IPS-20b (cell line): Measurements from ENCODE around the gene SUN5.
"Not testable (repeated sequence)": the region's sequence is repeated elsewhere in the genome, so short reads cannot be mapped to it uniquely, and the experiment has no call there.

Experiments used
- H3K27ac ChIP-seq: one replicate; pipeline ENCODE4 v1.5.1; 2013; ENCODE audit warnings: low read length
- H3K27me3 ChIP-seq: 2 replicates; pipeline ENCODE4 v1.6.1; 2013; ENCODE audit warnings: mild to moderate bottlenecking, low read length, inconsistent platforms; ENCODE audit not compliant: insufficient read depth
- H3K36me3 ChIP-seq: 2 replicates; pipeline ENCODE4 v1.6.1; 2013; ENCODE audit warnings: low read depth, mild to moderate bottlenecking, inconsistent platforms, low read length, moderate library complexity; ENCODE audit not compliant: insufficient read depth
- H3K4me1 ChIP-seq: 2 replicates; pipeline ENCODE4 v1.6.1; 2013; ENCODE audit warnings: mild to moderate bottlenecking, control low read depth, inconsistent platforms, low read length, moderate library complexity; ENCODE audit not compliant: insufficient read depth
- H3K4me3 ChIP-seq: 2 replicates; pipeline ENCODE4 v1.5.1; 2013; ENCODE audit warnings: mild to moderate bottlenecking, low read length, inconsistent platforms
- H3K9ac ChIP-seq: 2 replicates; pipeline ENCODE4 v1.6.1; 2013; ENCODE audit warnings: low read depth, mild to moderate bottlenecking, inconsistent platforms, low read length, moderate library complexity
- H3K9me3 ChIP-seq: 2 replicates; pipeline ENCODE4 v1.6.1; 2013; ENCODE audit warnings: mild to moderate bottlenecking, low read depth, low read length, inconsistent platforms; ENCODE audit not compliant: insufficient read depth

Gene SUN5

GRCh38 chr20:32960849-32961731 lies 43.1 kb downstream of the SUN5 start:
- H3K4me3 ChIP-seq, result no peak overlapping the region
- no peak overlapping the region for H3K9ac ChIP-seq
- no peak overlapping the region for H3K27ac ChIP-seq
- H3K9me3 ChIP-seq, result peaks cover 12% of the 10 kb centered on the region; the same call in 1 of the 2 replicates
- H3K4me1 ChIP-seq, result no peaks in the 10 kb centered on the region
- no peaks in the 10 kb centered on the region for H3K36me3 ChIP-seq
- H3K27me3 ChIP-seq, result no peaks in the 10 kb centered on the region

- no peaks in the 10 kb centered on the region for H3K4me1 ChIP-seq
- H3K27ac ChIP-seq, result no peak overlapping the region
- H3K9me3 ChIP-seq, result peaks cover 12% of the 10 kb centered on the region; the same call in 1 of the 2 replicates
- no peak overlapping the region for H3K4me3 ChIP-seq
- no peaks in the 10 kb centered on the region for H3K27me3 ChIP-seq
- no peak overlapping the region for H3K9ac ChIP-seq
- H3K36me3 ChIP-seq, result no peaks in the 10 kb centered on the region
Measured at GRCh38 chr20:32960222-32960518, 44.1 kb downstream of the SUN5 start.

DNA sequence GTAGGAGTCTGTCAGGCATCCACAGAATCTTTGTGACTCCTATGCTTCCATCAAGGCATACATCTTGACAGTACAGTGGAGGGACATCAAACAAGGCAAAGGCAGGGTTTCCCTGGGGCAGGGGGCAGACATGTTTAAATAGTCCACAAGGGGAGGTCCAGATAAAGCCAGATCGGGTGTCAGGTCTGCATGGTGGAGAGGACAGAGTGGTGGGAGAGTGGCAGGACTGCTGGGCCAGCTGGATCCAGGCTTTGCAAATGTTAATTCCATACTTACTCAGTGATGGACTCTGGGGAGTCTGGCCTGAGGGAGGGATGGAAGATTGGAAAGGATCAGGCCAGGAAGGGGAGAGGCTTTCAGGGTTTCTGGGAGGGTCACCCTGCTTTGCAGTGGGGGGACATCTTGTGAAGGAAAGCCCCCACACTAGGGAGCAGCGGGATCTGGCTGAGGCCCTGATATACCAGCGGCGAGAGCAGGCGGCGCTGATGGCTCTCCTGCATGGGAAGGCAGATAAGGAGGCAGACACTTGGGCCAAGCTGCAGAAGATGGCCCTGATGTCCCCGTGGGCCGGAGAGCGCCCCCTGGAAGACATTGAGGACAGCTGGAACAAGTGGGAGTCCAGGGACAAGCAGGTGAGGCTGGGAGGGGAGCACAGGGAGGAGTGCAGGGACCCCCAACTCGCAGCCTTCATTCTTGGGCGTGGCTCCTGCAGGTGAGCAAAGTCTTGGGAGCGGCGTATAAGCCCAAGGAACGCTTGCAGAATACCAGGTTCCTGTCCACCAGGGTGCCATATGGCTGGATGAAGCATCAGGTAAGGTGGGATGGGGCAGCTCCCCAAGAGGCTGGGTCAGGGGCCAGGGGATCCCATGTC lies 44.6 kb downstream of the SUN5 start:
- Histone ChIP-seq H3K9me3 (peaks cover 12% of the 10 kb centered on the region; the same call in 1 of the 2 replicates), H3K9ac (no peak overlapping the region), H3K36me3 (no peaks in the 10 kb centered on the region), H3K4me1 (no peaks in the 10 kb centered on the region), H3K27ac (no peak overlapping the region), H3K4me3 (no peak overlapping the region), H3K27me3 (no peaks in the 10 kb centered on the region)

DNA sequence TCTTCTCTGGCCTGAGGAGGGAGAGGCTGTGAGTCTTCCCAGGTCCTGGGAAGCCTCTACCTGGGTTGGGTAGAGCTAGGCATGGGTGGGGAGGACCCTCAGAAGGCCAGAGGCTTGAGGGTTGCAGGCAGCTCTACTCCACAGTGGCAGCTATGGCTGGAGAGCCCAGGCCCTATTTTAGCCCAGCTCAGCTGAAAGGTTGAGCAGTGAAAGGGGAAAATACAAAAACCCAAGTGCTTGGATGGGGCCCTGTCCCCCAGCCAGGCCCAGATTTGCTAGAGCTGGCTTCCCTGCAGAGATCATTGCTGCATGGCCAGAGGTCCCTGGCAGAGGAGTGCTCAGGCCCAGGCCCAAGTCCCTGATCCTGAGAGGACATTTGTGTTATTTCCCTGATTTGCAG lies 45.7 kb downstream of the SUN5 start:
- H3K36me3 ChIP-seq, result no peaks in the 10 kb centered on the region
- peaks cover 9% of the 10 kb centered on the region for H3K27me3 ChIP-seq
- H3K4me3 ChIP-seq, result no peak overlapping the region
- H3K27ac ChIP-seq, result no peak overlapping the region
- H3K9me3 ChIP-seq, result peaks cover 12% of the 10 kb centered on the region; the same call in 1 of the 2 replicates
- H3K9ac ChIP-seq, result no peak overlapping the region
- H3K4me1 ChIP-seq, result no peaks in the 10 kb centered on the region

DNA sequence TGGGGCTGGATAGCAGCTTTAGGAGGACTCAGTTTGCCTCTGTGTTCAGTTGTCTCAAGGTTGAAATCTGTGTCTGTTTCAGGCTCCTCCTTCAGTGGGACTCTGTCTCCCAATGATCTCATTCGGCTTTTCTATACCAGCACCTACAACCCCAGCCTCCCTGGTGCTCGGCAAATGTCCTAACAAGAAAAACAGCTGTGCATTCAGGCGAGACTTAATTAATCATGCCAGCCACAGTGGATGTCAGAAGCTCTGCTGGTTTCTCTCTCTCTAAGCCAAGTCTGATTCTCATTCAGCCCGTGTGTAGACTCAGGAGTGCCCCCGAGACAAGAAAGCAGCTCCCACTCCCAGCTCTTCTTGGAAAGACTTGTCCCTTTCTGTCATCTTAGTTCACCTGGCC lies 46.8 kb downstream of the SUN5 start:
- H3K27me3 ChIP-seq, result peaks cover 20% of the 10 kb centered on the region
- no peaks in the 10 kb centered on the region for H3K36me3 ChIP-seq
- peaks cover 12% of the 10 kb centered on the region; the same call in 1 of the 2 replicates for H3K9me3 ChIP-seq
- H3K4me1 ChIP-seq, result no peaks in the 10 kb centered on the region
- no peak overlapping the region for H3K4me3 ChIP-seq
- no peak overlapping the region for H3K27ac ChIP-seq
- H3K9ac ChIP-seq, result no peak overlapping the region

DNA sequence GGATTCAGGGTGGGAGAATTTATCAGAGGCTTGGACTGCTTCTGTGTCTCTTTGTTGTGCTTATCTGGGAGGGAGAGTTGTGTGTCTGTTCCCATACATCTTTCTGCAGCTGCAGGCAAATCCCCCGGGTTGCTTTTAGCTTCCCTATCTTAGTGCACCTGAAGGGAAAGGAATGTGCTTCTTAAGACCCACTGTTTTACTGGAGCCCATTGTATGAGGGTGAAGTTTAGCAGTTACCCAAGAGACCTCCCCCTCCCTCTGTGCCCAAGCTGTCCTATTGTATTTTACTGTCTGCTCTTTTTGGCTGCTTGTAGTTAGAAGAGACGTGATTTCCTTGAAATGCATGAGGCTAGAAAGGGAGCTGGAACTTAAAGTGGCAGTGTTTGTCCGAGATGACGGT lies 53.7 kb downstream of the SUN5 start:
- not testable (repeated sequence) for H3K9ac ChIP-seq, H3K4me3 ChIP-seq, H3K36me3 ChIP-seq, H3K27ac ChIP-seq, H3K4me1 ChIP-seq, H3K9me3 ChIP-seq
- H3K27me3 ChIP-seq, result peaks cover 86% of the 10 kb centered on the region

DNA sequence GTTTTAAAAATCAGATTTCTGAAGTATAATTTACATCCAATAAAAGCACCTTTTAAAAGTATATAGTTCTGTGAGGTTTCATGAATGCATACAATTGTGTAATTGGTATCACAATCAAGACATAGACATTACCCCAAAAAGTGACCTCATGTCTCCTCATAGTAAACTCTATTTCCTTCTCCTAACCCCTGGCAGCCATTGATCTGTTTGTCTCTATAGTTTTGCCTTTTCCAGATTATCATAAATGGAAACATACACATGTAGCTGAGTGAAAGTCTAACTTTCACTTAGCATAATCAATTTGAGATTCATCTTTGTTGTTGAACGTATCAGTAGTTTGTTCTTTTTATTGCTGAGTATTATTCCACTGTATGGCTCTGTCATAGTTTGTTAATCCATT lies 57.6 kb downstream of the SUN5 start:
- peaks cover 57% of the 10 kb centered on the region for H3K27me3 ChIP-seq
- no peaks in the 10 kb centered on the region for H3K4me1 ChIP-seq
- no peaks in the 10 kb centered on the region for H3K36me3 ChIP-seq
- no peak overlapping the region for H3K9ac ChIP-seq
- H3K4me3 ChIP-seq, result no peak overlapping the region
- no peak overlapping the region for H3K27ac ChIP-seq
- H3K9me3 ChIP-seq, result no peaks in the 10 kb centered on the region

GRCh38 chr20:32945710-32946221 lies 58.5 kb downstream of the SUN5 start:
- H3K36me3 ChIP-seq, result no peaks in the 10 kb centered on the region
- H3K4me1 ChIP-seq, result no peaks in the 10 kb centered on the region
- H3K27ac ChIP-seq, result no peak overlapping the region
- no peak overlapping the region for H3K4me3 ChIP-seq
- H3K9ac ChIP-seq, result no peak overlapping the region
- no peaks in the 10 kb centered on the region for H3K9me3 ChIP-seq
- H3K27me3 ChIP-seq, result peaks cover 49% of the 10 kb centered on the region

DNA sequence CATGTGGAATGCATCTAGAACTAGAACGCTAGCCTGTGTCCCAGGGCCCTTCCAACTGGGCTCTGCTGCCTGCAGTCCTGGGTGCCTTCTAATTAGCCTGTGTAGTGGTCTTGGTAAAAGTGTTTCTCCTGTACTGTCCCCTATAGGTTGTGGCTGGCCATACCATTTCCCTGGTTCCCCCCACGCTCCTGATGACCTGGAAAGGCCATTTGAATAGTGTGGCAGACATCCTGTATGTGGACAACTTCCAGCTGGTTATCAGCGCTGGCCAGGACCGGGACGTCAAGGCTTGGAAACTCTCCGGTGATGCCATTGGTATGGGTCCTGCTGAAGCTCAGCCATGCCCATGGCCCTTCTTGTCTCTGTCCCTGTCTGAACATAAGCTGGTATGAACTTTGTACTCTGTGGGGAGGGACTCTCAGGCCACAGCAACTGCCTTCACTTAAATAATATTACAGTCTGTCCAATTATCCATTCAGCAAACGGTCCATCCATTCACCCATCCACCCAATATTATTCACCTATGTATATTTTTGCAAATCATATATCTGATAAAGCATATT lies 60.7 kb downstream of the SUN5 start:
- Histone ChIP-seq H3K9ac (no peak overlapping the region), H3K27me3 (peaks cover 27% of the 10 kb centered on the region)

DNA sequence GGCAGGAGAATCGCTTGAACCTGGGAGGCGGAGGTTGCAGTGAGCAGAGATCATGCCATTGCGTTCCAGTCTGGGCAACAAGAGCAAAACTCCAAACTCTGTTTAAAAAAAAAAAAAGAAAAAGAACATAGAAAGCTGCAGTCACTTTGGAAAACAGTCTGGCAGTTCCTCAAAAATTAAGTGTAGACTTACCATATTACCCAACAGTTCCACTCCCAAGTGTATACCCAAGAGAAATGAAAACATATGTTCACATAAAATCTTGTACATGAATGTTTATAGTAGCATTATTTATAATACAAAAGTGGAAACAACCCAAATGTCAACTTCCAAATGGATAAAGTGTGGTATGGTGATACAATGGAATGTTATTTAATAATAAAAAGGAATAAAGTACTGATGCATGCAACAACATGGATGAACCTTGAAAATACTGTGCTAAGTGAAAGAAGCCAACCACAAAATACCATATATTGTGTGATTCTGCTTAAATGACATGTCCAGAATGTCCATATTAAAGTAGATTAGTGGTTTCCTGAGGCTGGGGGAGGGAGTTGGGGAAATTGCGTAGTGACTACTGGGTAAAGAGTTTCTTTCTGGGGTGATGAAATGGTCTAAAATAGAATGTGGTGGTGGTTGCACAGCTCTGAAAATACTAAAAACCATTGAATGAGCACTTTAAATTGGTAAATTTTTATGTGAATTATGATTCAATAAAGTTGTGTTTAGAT lies 62.9 kb downstream of the SUN5 start:
- peaks cover 6% of the 10 kb centered on the region; the same call in 1 of the 2 replicates for H3K27me3 ChIP-seq
- no peaks in the 10 kb centered on the region for H3K36me3 ChIP-seq
- no peak overlapping the region for H3K9ac ChIP-seq
- H3K4me1 ChIP-seq, result no peaks in the 10 kb centered on the region
- H3K27ac ChIP-seq, result no peak overlapping the region
- no peak overlapping the region for H3K4me3 ChIP-seq
- no peaks in the 10 kb centered on the region for H3K9me3 ChIP-seq

More for the DNA sequence above, 60.7 kb downstream of the SUN5 start:
- H3K4me1 ChIP-seq, result no peaks in the 10 kb centered on the region
- H3K4me3 ChIP-seq, result no peak overlapping the region
- H3K36me3 ChIP-seq, result no peaks in the 10 kb centered on the region
- no peak overlapping the region for H3K27ac ChIP-seq
- no peaks in the 10 kb centered on the region for H3K9me3 ChIP-seq

- H3K27ac ChIP-seq, result no peak overlapping the region
- no peak overlapping the region for H3K4me3 ChIP-seq
- no peaks in the 10 kb centered on the region for H3K4me1 ChIP-seq
- no peak overlapping the region for H3K9ac ChIP-seq
- H3K27me3 ChIP-seq, result no peaks in the 10 kb centered on the region
- H3K36me3 ChIP-seq, result no peaks in the 10 kb centered on the region
- H3K9me3 ChIP-seq, result no peaks in the 10 kb centered on the region
Measured at GRCh38 chr20:32934580-32934979, 69.7 kb downstream of the SUN5 start.
